Measurements from ENCODE around the gene APBB2.

APBB2 gene

GRCh38 chr4:40966091-40966490, 248.3 kb downstream of the APBB2 start:
- no peak for DNase-seq
- H3K9me3 Mint-ChIP-seq, result no peaks in the 10 kb centered on the region
- no peaks in the 10 kb centered on the region for H3K4me1 Mint-ChIP-seq
- no peaks in the 10 kb centered on the region for H3K36me3 Mint-ChIP-seq (ENCODE audit: low read depth)
- peaks cover 5% of the 10 kb centered on the region for H3K27me3 Mint-ChIP-seq
- H3K27ac Mint-ChIP-seq, result no peak overlapping the region
- no peak for ATAC-seq
- no peak overlapping the region for H3K4me3 Mint-ChIP-seq

DNA sequence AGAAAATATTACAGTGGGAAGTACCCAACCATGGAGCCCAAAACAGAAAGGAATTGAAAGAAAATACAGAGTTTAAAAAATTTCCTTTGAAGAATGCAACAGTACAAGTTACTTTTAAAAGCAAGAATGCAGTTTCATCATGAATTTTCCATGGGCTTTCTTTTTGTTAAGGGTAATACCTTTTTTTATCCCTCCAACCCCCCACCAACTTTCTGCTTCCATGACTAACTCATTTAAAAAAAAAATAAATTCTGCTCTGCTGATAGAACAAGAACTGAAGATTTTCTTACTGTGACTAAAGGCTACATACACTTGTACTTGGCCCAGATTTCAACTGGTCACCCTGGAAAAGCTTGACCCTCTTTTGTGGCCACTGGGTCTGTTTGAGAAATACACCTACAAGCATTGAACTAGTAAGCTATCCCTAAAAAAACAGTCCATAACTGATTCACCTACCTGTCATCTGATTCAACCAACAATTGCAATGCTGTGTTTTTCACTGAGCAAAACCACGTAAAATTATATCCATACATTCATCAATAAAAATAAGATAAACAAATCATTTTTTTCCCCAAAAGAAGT, 250.4 kb downstream of the APBB2 start:
- Mint-ChIP-seq H3K36me3 (ENCODE audit: low read depth) (no peaks in the 10 kb centered on the region), H3K9me3 (no peaks in the 10 kb centered on the region), H3K4me1 (no peaks in the 10 kb centered on the region), H3K27me3 (peaks cover 4% of the 10 kb centered on the region), H3K4me3 (no peak overlapping the region), H3K27ac (no peak overlapping the region)
- ATAC-seq (no peak), DNase-seq (no peak)

- no peak overlapping the region for H3K4me3 Mint-ChIP-seq
- H3K36me3 Mint-ChIP-seq (ENCODE audit: low read depth), result no peaks in the 10 kb centered on the region
- ATAC-seq (no peak), DNase-seq (no peak)
- no peak overlapping the region for H3K27ac Mint-ChIP-seq
- H3K9me3 Mint-ChIP-seq, result no peaks in the 10 kb centered on the region
- H3K27me3 Mint-ChIP-seq, result peaks cover 2% of the 10 kb centered on the region
- H3K4me1 Mint-ChIP-seq, result no peaks in the 10 kb centered on the region
These were observed 251.7 kb downstream of the APBB2 start for GRCh38 chr4:40962551-40963180.

GRCh38 chr4:40960941-40961340, 253.4 kb downstream of the APBB2 start:
- H3K36me3 Mint-ChIP-seq (ENCODE audit: low read depth), result no peaks in the 10 kb centered on the region
- peaks cover 2% of the 10 kb centered on the region for H3K27me3 Mint-ChIP-seq
- H3K9me3 Mint-ChIP-seq, result no peaks in the 10 kb centered on the region
- H3K4me3 Mint-ChIP-seq, result no peak overlapping the region
- H3K27ac Mint-ChIP-seq, result no peak overlapping the region
- H3K4me1 Mint-ChIP-seq, result no peaks in the 10 kb centered on the region
- DNase-seq (no peak), ATAC-seq (no peak)

DNA sequence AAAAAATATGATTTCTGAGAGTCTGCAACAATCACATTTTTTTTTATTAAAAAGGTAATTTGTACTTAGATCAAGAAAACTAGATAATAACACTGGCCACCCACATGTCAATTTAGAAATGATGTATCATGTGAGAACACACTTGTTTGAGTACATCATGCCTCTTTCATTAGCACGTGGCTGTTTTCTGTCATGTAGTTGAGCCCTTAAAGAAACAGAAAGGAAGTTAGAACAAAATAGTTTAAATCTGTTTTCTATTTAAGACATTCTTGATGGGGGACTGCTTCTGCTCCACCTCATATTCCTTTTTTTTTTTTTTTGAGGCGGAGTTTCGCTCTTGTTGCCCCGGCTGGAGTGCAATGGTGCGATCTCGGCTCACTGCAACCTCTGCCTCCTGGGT, 257.1 kb downstream of the APBB2 start:
- no peak for ATAC-seq
- Mint-ChIP-seq H3K27ac (no peak overlapping the region), H3K36me3 (ENCODE audit: low read depth) (no peaks in the 10 kb centered on the region), H3K4me1 (no peaks in the 10 kb centered on the region), H3K4me3 (no peak overlapping the region), H3K27me3 (peaks cover 2% of the 10 kb centered on the region), H3K9me3 (no peaks in the 10 kb centered on the region)
- no peak for DNase-seq

DNA sequence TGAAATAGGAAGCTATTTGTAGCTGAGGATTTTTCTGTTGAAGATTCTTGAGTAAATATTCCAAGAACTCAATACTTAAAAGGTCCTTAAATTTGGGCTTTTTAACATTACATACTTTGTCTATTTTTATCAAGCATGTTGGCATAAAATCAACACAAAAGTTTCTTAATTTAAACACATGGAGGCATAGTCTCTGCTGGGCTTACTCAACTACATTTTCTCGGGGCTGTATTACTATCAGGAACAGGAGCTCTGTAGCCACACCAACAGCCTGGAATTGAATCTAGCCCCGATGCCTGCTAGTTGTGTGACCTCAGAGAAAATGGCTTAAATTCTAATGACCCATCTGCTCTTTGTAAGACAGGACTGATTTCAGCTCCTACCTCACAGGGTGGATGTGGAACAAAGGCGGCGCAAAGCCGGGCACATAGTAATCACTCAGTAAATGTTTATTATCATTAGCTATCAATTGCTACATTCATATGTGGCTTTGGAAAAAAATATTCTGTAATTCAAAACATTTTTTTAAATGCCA, 257.6 kb downstream of the APBB2 start:
- ATAC-seq, result no peak
- Mint-ChIP-seq H3K9me3 (no peaks in the 10 kb centered on the region), H3K4me3 (no peak overlapping the region), H3K4me1 (no peaks in the 10 kb centered on the region), H3K36me3 (ENCODE audit: low read depth) (no peaks in the 10 kb centered on the region), H3K27ac (no peak overlapping the region), H3K27me3 (peaks cover 2% of the 10 kb centered on the region)
- no peak for DNase-seq

DNA sequence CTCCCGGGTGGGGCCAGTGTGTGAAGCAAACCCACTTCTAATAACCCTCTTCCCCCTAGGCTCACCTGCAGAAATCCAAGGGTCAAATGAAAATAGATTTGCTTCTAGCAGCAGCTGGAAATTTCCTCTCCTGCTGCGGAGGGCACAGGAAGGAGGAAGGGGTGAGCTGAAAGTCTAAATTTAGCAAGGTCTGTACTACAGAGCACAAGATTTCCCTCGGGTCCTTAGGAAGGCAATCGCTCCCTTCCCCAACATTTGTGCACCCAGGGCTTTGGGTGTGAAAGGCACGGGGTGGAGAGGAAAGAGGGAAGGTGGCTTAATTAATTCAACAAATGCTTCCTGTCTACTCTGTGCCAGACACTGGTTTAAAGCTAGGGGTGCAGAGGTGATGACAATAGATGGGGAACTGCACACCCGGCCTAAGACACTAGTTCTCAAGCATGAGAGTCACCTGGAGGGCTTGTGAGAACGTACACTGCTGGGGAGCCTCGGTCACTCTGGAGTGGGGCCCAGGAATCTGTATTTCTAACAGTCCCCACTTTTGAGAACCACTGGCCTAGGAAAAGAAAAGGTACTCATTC, 260.2 kb downstream of the APBB2 start:
- Mint-ChIP-seq H3K27me3 (no peaks in the 10 kb centered on the region), H3K4me1 (no peaks in the 10 kb centered on the region), H3K27ac (no peak overlapping the region), H3K9me3 (no peaks in the 10 kb centered on the region), H3K4me3 (no peak overlapping the region), H3K36me3 (ENCODE audit: low read depth) (no peaks in the 10 kb centered on the region)
- no peak for DNase-seq
- peak; percentile 28 for ATAC-seq

DNA sequence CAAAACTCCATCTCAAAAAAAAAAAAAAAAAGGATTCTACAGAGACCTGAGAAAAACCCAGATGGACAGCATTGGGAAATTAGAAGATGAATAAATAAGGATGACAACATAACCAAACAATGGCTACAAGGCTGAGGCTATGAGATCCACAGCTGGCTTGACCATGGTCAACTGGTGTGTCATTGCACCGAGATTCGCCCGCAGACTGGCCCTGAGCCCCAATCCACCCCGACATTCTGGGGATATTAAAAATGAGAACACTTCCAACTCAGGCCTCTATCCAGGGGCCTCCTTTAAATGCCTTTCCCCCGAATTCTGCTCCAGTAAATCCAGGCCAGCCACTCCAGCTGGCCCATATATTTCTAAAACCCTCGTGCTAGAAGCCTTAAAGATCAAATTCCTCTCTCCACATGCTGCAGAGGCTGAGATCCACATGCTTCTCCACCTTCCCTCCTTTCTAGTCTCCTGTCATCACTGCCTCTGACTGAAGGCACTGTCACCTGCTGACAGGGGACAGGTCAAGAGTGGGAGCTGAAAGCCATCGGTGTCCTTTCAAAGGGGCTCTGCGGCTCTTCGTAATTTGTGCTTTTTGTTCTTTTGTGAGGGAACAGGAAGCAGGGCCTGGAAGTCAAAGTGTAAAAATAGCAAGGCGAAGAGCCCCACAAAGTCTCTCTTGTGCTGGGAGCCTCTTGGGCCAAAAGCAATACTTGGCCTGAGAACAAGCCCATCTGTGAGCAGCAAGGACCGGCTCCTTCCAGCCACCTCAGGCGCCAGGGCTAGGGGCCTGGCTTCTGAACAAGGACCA, 260.9 kb downstream of the APBB2 start:
- Mint-ChIP-seq H3K27ac (no peak overlapping the region), H3K4me3 (no peak overlapping the region), H3K4me1 (no peaks in the 10 kb centered on the region), H3K9me3 (no peaks in the 10 kb centered on the region), H3K36me3 (ENCODE audit: low read depth) (no peaks in the 10 kb centered on the region), H3K27me3 (no peaks in the 10 kb centered on the region)
- DNase-seq (no peak), ATAC-seq (no peak)

GRCh38 chr4:40952672-40953071, 261.7 kb downstream of the APBB2 start:
- Mint-ChIP-seq H3K9me3 (no peaks in the 10 kb centered on the region), H3K4me1 (no peaks in the 10 kb centered on the region), H3K36me3 (ENCODE audit: low read depth) (no peaks in the 10 kb centered on the region), H3K27ac (no peak overlapping the region), H3K4me3 (no peak overlapping the region), H3K27me3 (no peaks in the 10 kb centered on the region)
- ATAC-seq (no peak), DNase-seq (no peak)

GRCh38 chr4:40952217-40952616, 262.1 kb downstream of the APBB2 start:
- Mint-ChIP-seq H3K36me3 (ENCODE audit: low read depth) (no peaks in the 10 kb centered on the region), H3K9me3 (no peaks in the 10 kb centered on the region), H3K4me1 (no peaks in the 10 kb centered on the region), H3K27ac (no peak overlapping the region), H3K4me3 (no peak overlapping the region), H3K27me3 (no peaks in the 10 kb centered on the region)
- DNase-seq (no peak), ATAC-seq (no peak)

DNA sequence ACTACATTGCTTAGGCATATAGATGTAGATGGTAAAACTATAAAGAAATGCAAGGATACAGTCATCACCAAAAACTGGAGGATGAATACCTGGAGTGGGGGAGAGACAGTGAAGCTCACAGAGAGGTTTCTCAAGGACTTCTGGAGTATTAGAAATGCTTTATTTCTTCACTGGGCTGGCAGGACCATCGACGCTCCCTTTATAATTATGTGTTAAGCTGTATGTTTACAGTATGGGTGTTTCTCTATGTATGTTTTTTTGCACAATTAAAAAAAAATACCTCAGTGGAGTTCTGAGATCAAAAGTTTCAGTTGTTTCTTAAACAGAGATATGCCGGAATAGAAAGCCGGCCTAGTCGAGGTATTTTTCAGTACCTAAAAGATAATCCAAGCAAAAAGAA, 263.3 kb downstream of the APBB2 start:
- Mint-ChIP-seq H3K4me3 (no peak overlapping the region), H3K4me1 (no peaks in the 10 kb centered on the region), H3K27me3 (no peaks in the 10 kb centered on the region), H3K36me3 (ENCODE audit: low read depth) (no peaks in the 10 kb centered on the region), H3K9me3 (no peaks in the 10 kb centered on the region), H3K27ac (no peak overlapping the region)
- DNase-seq, result no peak
- ATAC-seq, result no peak

- Mint-ChIP-seq H3K27ac (no peak overlapping the region), H3K36me3 (ENCODE audit: low read depth) (no peaks in the 10 kb centered on the region), H3K27me3 (no peaks in the 10 kb centered on the region), H3K9me3 (no peaks in the 10 kb centered on the region), H3K4me3 (no peak overlapping the region), H3K4me1 (no peaks in the 10 kb centered on the region)
- no peak for ATAC-seq
- no peak for DNase-seq
These were observed 264.8 kb downstream of the APBB2 start for GRCh38 chr4:40949358-40950100.

DNA sequence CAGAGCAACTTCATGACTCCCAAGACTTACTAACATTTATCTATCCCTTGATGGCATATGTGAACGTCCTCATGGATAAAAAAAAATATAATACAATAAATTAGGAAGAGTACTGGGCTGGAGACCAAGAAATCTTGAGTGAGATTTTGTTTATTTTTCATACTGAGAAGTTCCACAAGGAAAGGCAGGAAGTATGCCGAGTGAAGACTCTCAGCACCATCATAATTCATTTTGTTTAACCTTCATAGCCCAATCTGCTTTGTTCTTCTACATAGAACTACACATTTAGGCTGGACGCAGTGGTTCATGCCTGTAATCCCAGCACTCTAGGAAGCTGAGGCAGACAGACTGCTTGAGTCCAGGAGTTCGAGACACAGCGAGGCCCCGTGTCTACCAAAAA, 266.3 kb downstream of the APBB2 start:
- Mint-ChIP-seq H3K9me3 (no peaks in the 10 kb centered on the region), H3K36me3 (ENCODE audit: low read depth) (no peaks in the 10 kb centered on the region), H3K4me1 (no peaks in the 10 kb centered on the region), H3K4me3 (no peak overlapping the region), H3K27me3 (peaks cover 3% of the 10 kb centered on the region), H3K27ac (no peak overlapping the region)
- ATAC-seq, result no peak
- DNase-seq, result no peak

DNA sequence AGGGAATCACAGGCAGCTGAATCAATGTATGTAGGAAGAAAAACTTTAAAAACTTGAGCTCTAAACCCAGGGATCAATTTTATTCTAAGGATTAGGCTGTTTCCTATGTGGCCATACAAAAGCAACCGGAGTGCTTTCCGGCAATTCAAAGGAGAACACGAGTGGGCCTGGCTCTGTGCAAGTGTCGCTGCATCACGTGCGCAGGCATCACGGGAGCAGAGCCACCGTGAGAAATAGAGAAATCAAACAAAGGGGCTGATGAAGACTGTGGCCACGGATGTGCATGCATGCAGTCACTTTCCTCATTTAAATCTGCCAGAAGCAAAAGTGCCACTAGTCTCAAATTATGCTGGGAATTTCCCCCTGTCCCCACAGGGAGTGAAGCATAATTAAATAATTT, 267.7 kb downstream of the APBB2 start:
- Mint-ChIP-seq H3K36me3 (ENCODE audit: low read depth) (no peaks in the 10 kb centered on the region), H3K9me3 (no peaks in the 10 kb centered on the region), H3K4me1 (no peaks in the 10 kb centered on the region), H3K4me3 (no peak overlapping the region), H3K27ac (no peak overlapping the region), H3K27me3 (peaks cover 4% of the 10 kb centered on the region)
- DNase-seq (no peak), ATAC-seq (no peak)

All from activated naive CD8-positive, alpha-beta T cell treated with anti-CD3 and anti-CD28 coated beads, Interleukin-2, amount 50 U/mL, for 24 hours (primary cell).